RWPE2 (cell line): ENCODE results near the gene GSN.

ENCODE experiments used
- ATAC-seq: fragments of 200-7000 bp; cut with Tn5 transposase; 3 replicates; pipeline ENCODE4 v1.9.1; 2021; ENCODE audit warnings: low read depth
- DNase-seq: peaks from one replicate; pipeline ENCODE4 v3.0.0-alpha.2; 2020; ENCODE audit warnings: low spot score
- H3K27ac ChIP-seq: fragments of 450-650 bp; 2 replicates; pipeline ENCODE4 v1.5.1; 2017; ENCODE audit warnings: mild to moderate bottlenecking; ENCODE audit not compliant: poor library complexity, severe bottlenecking
- H3K27me3 ChIP-seq: fragments of 250-450 bp; sonication (Bioruptor Pico); 2 replicates; pipeline ENCODE4 v1.5.1; 2021; ENCODE audit warnings: mild to moderate bottlenecking, moderate library complexity; ENCODE audit not compliant: insufficient read depth, poor library complexity, severe bottlenecking
- H3K36me3 ChIP-seq: fragments of 250-450 bp; sonication (Bioruptor Pico); 2 replicates; pipeline ENCODE4 v1.5.1; 2020; ENCODE audit warnings: low read depth, mild to moderate bottlenecking, moderate library complexity
- H3K4me1 ChIP-seq: fragments of 250-450 bp; sonication (Bioruptor Pico); 2 replicates; pipeline ENCODE4 v1.5.1; 2021; ENCODE audit warnings: mild to moderate bottlenecking, moderate library complexity; ENCODE audit not compliant: insufficient read depth, poor library complexity, severe bottlenecking
- H3K4me3 ChIP-seq: fragments of 250-450 bp; sonication (Bioruptor Pico); 2 replicates; pipeline ENCODE4 v1.5.1; 2021; ENCODE audit warnings: mild to moderate bottlenecking, moderate library complexity; ENCODE audit not compliant: severe bottlenecking
- H3K9me3 ChIP-seq: fragments of 250-450 bp; sonication (Bioruptor Pico); 2 replicates; pipeline ENCODE4 v1.5.1; 2021; ENCODE audit warnings: mild to moderate bottlenecking, moderate library complexity; ENCODE audit not compliant: severe bottlenecking
- TF ChIP-seq, protein P1 (sequence below): fragments of 450-650 bp; IDR thresholded peaks from one replicate; pipeline ENCODE4 v1.5.1; 2017; ENCODE audit warnings: mild to moderate bottlenecking, moderate library complexity; ENCODE audit not compliant: poor library complexity, severe bottlenecking

The GSN gene

DNA sequence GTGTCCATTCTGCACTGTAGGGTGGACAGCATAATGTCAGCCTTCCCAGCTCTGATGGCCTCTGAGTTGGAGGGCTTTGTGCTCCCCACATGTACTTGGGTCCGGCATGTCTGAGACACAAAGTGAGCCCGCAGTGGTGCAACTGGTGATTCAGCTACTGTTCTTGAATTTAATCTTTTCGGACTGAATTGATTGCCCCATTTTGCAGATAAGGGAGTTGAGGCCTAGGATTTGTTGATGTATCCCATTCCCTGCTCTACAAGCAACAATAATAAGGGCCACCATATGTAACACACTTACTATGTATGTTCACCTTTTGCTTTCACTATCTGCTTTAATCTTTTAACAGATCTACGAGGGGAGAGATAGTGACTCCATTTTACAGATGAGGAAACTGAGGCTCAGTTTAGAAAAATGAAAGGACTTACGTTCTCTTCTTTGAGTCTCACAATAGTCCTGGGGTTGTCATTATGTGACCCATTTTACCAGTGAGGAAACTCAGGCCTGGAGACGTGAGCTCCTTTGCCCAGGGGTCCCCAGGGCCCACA lies 4.5 kb downstream of the GSN start:
- Histone ChIP-seq H3K4me1 (peaks cover 18% of the 10 kb centered on the region), H3K9me3 (no peaks in the 10 kb centered on the region), H3K36me3 (no peaks in the 10 kb centered on the region), H3K4me3 (no peak overlapping the region), H3K27ac (no peak overlapping the region), H3K27me3 (no peaks in the 10 kb centered on the region)
- DNase-seq (no peak), ATAC-seq (no peak)
- TF ChIP-seq, protein P1, sequence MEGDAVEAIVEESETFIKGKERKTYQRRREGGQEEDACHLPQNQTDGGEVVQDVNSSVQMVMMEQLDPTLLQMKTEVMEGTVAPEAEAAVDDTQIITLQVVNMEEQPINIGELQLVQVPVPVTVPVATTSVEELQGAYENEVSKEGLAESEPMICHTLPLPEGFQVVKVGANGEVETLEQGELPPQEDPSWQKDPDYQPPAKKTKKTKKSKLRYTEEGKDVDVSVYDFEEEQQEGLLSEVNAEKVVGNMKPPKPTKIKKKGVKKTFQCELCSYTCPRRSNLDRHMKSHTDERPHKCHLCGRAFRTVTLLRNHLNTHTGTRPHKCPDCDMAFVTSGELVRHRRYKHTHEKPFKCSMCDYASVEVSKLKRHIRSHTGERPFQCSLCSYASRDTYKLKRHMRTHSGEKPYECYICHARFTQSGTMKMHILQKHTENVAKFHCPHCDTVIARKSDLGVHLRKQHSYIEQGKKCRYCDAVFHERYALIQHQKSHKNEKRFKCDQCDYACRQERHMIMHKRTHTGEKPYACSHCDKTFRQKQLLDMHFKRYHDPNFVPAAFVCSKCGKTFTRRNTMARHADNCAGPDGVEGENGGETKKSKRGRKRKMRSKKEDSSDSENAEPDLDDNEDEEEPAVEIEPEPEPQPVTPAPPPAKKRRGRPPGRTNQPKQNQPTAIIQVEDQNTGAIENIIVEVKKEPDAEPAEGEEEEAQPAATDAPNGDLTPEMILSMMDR: no peak

DNA sequence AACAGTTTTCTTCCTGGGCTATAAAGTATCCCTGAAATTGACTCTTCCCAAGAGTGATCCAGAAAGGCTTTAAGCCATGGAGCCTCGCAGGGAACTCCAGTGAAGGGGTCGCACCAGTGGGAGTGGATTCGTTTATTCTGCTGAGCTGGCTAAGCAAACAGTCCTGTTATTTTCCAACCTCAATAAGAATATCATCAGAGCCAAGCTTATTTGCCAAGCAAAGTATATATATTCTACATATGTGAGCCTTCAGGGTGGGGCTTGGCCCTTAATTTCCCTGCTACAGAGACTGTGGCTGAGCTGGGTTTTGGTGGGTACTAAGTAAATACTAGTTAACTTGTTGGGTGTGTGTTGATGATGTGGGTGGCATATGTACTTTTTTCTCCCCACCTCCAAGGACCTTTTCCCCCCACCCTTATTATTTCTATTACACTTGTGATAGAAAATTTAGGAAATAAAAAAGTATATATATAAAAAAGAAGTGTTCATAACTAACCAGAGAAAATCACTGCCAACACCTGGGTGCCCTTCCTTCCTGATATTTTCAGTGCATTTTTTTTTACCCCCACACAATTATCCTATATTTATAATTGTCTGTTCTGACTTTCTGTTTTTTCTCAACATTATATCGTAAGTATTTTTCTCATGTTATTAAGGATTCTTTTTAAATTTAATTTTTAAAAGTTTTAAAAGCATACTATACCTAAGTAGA lies 5.3 kb downstream of the GSN start:
- peaks cover 26% of the 10 kb centered on the region for H3K4me1 ChIP-seq
- no peak for DNase-seq
- H3K9me3 ChIP-seq: no peaks in the 10 kb centered on the region
- no peaks in the 10 kb centered on the region for H3K36me3 ChIP-seq
- TF ChIP-seq, protein P1: no peak
- no peak overlapping the region for H3K27ac ChIP-seq
- H3K4me3 ChIP-seq: no peak overlapping the region
- H3K27me3 ChIP-seq: no peaks in the 10 kb centered on the region
- no peak for ATAC-seq

DNA sequence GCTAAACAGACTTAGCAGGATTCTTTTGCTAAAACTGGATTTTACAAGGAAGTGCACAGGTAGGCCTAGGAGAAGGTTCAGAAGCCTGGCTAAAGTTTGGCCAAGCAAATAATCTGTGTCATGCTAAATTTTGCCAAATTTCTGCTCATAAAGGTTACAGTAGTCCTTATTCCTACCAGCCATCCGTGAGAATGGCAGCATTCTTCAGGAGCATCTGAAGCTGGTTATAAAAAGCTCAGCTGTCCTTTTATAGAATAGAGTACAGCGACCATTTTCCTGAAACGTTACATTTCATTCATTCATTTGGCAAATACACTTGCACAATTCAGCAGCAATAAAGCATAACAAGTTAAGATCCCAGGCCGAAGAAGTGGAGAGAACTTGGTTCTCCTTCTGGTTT lies 6.9 kb downstream of the GSN start:
- Histone ChIP-seq H3K9me3 (no peaks in the 10 kb centered on the region), H3K27me3 (no peaks in the 10 kb centered on the region), H3K4me1 (peaks cover 32% of the 10 kb centered on the region), H3K4me3 (no peak overlapping the region), H3K27ac (no peak overlapping the region), H3K36me3 (no peaks in the 10 kb centered on the region)
- no peak for ATAC-seq
- TF ChIP-seq, protein P1: no peak
- no peak for DNase-seq

DNA sequence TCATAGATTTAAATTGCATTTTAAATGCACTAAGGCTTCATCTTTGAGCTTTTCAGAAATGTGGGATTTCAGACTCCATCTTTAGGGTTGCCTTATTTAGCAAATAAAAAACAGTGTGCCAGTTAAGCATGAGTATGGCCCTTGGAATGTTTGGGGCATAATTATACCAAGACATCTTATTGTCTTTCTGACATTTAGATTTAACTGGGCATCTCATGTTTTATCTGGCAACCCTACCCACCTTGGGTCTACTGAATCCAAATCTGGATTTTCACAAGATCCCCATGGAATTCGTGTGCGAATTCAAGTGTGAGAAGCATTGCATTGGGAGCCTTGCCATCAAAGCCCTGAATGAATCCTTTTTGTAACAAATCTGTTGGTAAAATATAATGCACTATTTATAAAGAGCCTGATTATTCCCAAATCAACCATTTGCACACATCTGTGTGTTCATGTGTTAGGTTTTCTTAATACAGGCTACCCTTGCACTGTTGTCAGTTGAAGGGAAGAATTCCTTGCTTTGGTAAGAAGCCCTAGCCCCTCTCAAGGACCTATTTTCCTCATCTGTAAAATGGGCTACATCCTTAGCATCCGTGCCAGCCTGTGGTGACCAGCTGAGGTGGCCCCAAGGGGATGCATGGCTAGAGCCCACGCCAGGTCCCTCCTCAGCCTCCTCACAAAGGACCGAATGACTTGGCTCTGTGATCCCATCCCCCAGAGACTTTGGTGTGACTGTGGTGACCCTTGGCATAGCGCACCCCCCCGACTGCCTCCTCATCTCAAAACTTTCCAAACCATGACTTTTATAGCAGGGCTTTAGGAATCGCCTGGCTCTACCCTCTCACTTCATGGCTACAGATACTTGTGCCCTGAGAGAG lies 8.1 kb downstream of the GSN start:
- no peak for ATAC-seq
- peak overlapping the region; percentile 93 for H3K27ac ChIP-seq

More for the DNA sequence above, 8.1 kb downstream of the GSN start:
- H3K4me3 ChIP-seq: no peak overlapping the region
- no peaks in the 10 kb centered on the region for H3K36me3 ChIP-seq
- H3K27me3 ChIP-seq: no peaks in the 10 kb centered on the region
- TF ChIP-seq, protein P1: no peak
- H3K9me3 ChIP-seq: no peaks in the 10 kb centered on the region
- DNase-seq: no peak
- H3K4me1 ChIP-seq: peaks cover 29% of the 10 kb centered on the region
